Mesenchymal stem cell (in vitro differentiated cells and primary cell): ENCODE data around the gene RABAC1.

Experiments used
- DNase-seq: peaks from one replicate; pipeline ENCODE4 v3.0.0-alpha.2; 2013
- H2AFZ ChIP-seq: one replicate; pipeline ENCODE4 v1.6.1; 2013; ENCODE audit warnings: low read depth, mild to moderate bottlenecking, control low read depth, inconsistent platforms, low read length, moderate library complexity
- H2AK5ac ChIP-seq: 2 replicates; pipeline ENCODE4 v1.6.1; 2013; ENCODE audit warnings: low read length, moderate library complexity, mild to moderate bottlenecking, inconsistent platforms; ENCODE audit not compliant: severe bottlenecking
- H2BK120ac ChIP-seq: one replicate; pipeline ENCODE4 v1.6.1; 2013; ENCODE audit warnings: low read depth, mild to moderate bottlenecking, inconsistent platforms, low read length, moderate library complexity
- H2BK12ac ChIP-seq, 2 experiments: one replicate each; pipeline ENCODE4 v1.6.1; 2013; ENCODE audit warnings: inconsistent platforms in 2 of 2, low read length in 2 of 2, mild to moderate bottlenecking in 2 of 2, moderate library complexity in 2 of 2, control low read depth in 1 of 2
- H2BK15ac ChIP-seq: one replicate; pipeline ENCODE4 v1.6.1; 2013; ENCODE audit warnings: mild to moderate bottlenecking, low read depth, inconsistent platforms; ENCODE audit not compliant: poor library complexity, severe bottlenecking
- H2BK5ac ChIP-seq: 2 replicates; pipeline ENCODE4 v1.6.1; 2013; ENCODE audit warnings: low read depth, mild to moderate bottlenecking, low read length, control low read depth, inconsistent platforms; ENCODE audit not compliant: poor library complexity, severe bottlenecking
- H3K14ac ChIP-seq, 2 experiments: one replicate each; pipeline ENCODE4 v1.6.1; 2013; ENCODE audit warnings: inconsistent platforms in 2 of 2, low read length in 2 of 2, control low read depth in 1 of 2, mild to moderate bottlenecking in 1 of 2, moderate library complexity in 1 of 2
- H3K18ac ChIP-seq, 2 experiments: one replicate each; pipeline ENCODE4 v1.6.1; 2013; ENCODE audit warnings: inconsistent platforms in 2 of 2, low read length in 2 of 2, control low read depth in 1 of 2, low read depth in 1 of 2, mild to moderate bottlenecking in 1 of 2
- H3K23ac ChIP-seq, 2 experiments: one replicate each; pipeline ENCODE4 v1.6.1; 2013; ENCODE audit warnings: inconsistent platforms in 2 of 2, low read length in 2 of 2, mild to moderate bottlenecking in 2 of 2, moderate library complexity in 2 of 2, control low read depth in 1 of 2
- H3K27ac ChIP-seq: 2 replicates; pipeline ENCODE4 v1.5.1; 2013; ENCODE audit warnings: mild to moderate bottlenecking, moderate library complexity, low read length, control low read depth, inconsistent platforms; ENCODE audit not compliant: poor library complexity, severe bottlenecking
- H3K27me3 ChIP-seq, 2 experiments: 2 replicates each; pipeline versions ENCODE4 v1.6.1 to v1.7.0; 2013; ENCODE audit warnings: low read length in 2 of 2, mild to moderate bottlenecking in 2 of 2, moderate library complexity in 2 of 2, control low read depth in 1 of 2, inconsistent platforms in 1 of 2; ENCODE audit not compliant: control insufficient read depth in 1 of 2, insufficient read depth in 1 of 2
- H3K36me3 ChIP-seq, 2 experiments: 2 replicates each; pipeline versions ENCODE4 v1.6.1 to v1.7.0; 2013; ENCODE audit warnings: low read length in 2 of 2, control low read depth in 1 of 2, inconsistent platforms in 1 of 2, low read depth in 1 of 2, mild to moderate bottlenecking in 1 of 2; ENCODE audit not compliant: insufficient read depth in 2 of 2, control insufficient read depth in 1 of 2
- H3K4ac ChIP-seq, 2 experiments: one replicate each; pipeline ENCODE4 v1.6.1; 2013; ENCODE audit warnings: inconsistent platforms in 2 of 2, low read length in 2 of 2, mild to moderate bottlenecking in 2 of 2, moderate library complexity in 2 of 2, control low read depth in 1 of 2, low read depth in 1 of 2
- H3K4me1 ChIP-seq: 2 replicates; pipeline ENCODE4 v1.6.1; 2013; ENCODE audit warnings: low read depth, low read length, control low read depth; ENCODE audit not compliant: control insufficient read depth, insufficient read depth
- H3K4me2 ChIP-seq: 2 replicates; pipeline ENCODE4 v1.6.1; 2013; ENCODE audit warnings: low read length, mild to moderate bottlenecking, inconsistent platforms; ENCODE audit not compliant: poor library complexity, severe bottlenecking
- H3K4me3 ChIP-seq, 2 experiments: 2 replicates each; pipeline versions ENCODE4 v1.5.1 to v1.7.0; 2013; ENCODE audit warnings: low read length in 2 of 2, mild to moderate bottlenecking in 2 of 2, control low read depth in 1 of 2, low read depth in 1 of 2; ENCODE audit not compliant: insufficient read depth in 1 of 2
- H3K79me1 ChIP-seq: replicated peaks from 2 replicates; pipeline ENCODE4 v1.6.1; 2013; ENCODE audit warnings: mild to moderate bottlenecking, control low read depth, low read length, inconsistent platforms; ENCODE audit not compliant: poor library complexity, severe bottlenecking
- H3K9ac ChIP-seq: 2 replicates; pipeline ENCODE4 v1.7.0; 2013; ENCODE audit warnings: mild to moderate bottlenecking, low read length, moderate library complexity
- H3K9me3 ChIP-seq: 2 replicates; pipeline ENCODE4 v1.7.0; 2013; ENCODE audit warnings: mild to moderate bottlenecking, low read length; ENCODE audit not compliant: control insufficient read depth
- H4K8ac ChIP-seq: one replicate; pipeline ENCODE4 v1.6.1; 2013; ENCODE audit warnings: inconsistent platforms, mild to moderate bottlenecking, low read length, moderate library complexity
- H4K91ac ChIP-seq: one replicate; pipeline ENCODE4 v1.6.1; 2013; ENCODE audit warnings: mild to moderate bottlenecking, low read length, inconsistent platforms
- WGBS: methylation state at CpG from one replicate; pipeline ENCODE4 v1.1.7; 2013; ENCODE audit warnings: mixed read lengths; 5-methylcytosine and 5-hydroxymethylcytosine counted together

Gene RABAC1

GRCh38 chr19:41910240-41910991 lies 48.7 kb downstream of the RABAC1 start:
- Histone ChIP-seq H3K4ac (no peak overlapping the region), H4K91ac (no peak overlapping the region), H3K23ac (no peak overlapping the region), H3K9me3 (no peaks in the 10 kb centered on the region), H3K36me3 (peaks cover 17 to 34% of the 10 kb centered on the region in 2 experiments), H4K8ac (no peak overlapping the region), H3K27ac (no peak overlapping the region), H3K79me1 (no peaks in the 10 kb centered on the region), H3K4me2 (no peak overlapping the region), H2AFZ (no peak overlapping the region), H3K9ac (no peak overlapping the region), H3K4me1 (peaks cover 23% of the 10 kb centered on the region), H2BK15ac (no peak overlapping the region), H3K27me3 (peaks cover 47 to 54% of the 10 kb centered on the region in 2 experiments), H2AK5ac (no peak overlapping the region), H2BK5ac (no peak overlapping the region), H3K18ac (no peak overlapping the region), H3K4me3 (no peak overlapping the region), H2BK12ac (no peak overlapping the region), H3K14ac (no peak overlapping the region), H2BK120ac (no peak overlapping the region)
- no peak for DNase-seq
- WGBS = 82% methylated on average over 12 of the region's 12 CpGs

- WGBS = 81% methylated on average over 13 of the region's 13 CpGs
- no peak overlapping the region for H2BK5ac ChIP-seq
- peaks cover 43 to 49% of the 10 kb centered on the region in 2 experiments for H3K27me3 ChIP-seq
Measured at GRCh38 chr19:41909706-41910105, 49.4 kb downstream of the RABAC1 start.

DNA sequence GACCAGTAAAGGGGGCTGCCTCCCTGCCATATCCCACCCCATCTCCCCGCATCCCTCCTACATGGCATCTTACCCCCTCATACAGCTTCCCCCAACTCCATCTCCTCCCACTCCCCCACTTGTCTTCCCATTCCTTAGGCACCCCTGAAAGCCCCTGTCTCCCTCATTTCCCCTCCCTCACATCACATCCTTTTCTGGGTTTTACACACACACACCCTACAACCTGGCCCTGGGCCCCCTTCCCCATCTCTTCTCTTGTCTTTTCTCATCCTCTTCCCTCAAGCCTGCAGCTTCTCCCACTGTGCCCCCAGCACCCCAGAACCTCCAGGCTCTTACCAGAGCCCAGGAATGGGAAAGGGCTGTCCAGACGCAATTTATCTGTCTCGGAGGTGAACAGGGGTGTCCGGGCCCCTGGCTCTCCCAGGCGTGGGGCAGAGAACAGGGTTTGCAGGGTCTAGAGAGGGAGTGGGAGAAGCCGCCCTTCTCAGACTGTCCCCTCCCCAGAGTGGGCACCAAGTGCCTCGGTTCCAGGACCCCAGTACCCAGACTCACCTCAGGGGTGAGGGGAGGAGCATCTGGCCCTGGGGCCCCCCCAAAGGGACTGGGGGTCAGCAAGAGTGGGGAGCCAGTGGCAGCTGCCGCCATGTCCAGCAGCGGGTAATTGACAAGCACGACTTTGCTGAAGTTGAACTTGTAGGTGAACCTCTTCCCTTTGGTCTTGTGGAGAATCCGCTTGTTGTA lies 50.2 kb downstream of the RABAC1 start:
- Histone ChIP-seq H2BK15ac (no peak overlapping the region), H2BK120ac (no peak overlapping the region), H2AK5ac (no peak overlapping the region), H3K4me2 (no peak overlapping the region), H3K27ac (no peak overlapping the region), H3K27me3 (peaks cover 37 to 41% of the 10 kb centered on the region in 2 experiments), H3K14ac (no peak overlapping the region), H2AFZ (no peak overlapping the region), H3K79me1 (no peaks in the 10 kb centered on the region), H4K8ac (no peak overlapping the region), H3K4me1 (peaks cover 22% of the 10 kb centered on the region), H3K4ac (no peak overlapping the region), H4K91ac (no peak overlapping the region), H2BK5ac (no peak overlapping the region), H3K4me3 (no peak overlapping the region), H2BK12ac (no peak overlapping the region), H3K18ac (no peak overlapping the region), H3K23ac (no peak overlapping the region), H3K36me3 (peaks cover 33 to 49% of the 10 kb centered on the region in 2 experiments), H3K9me3 (no peaks in the 10 kb centered on the region), H3K9ac (no peak overlapping the region)
- WGBS = 94% methylated on average over 11 of the region's 11 CpGs
- DNase-seq = no peak

More at GRCh38 chr19:41909706-41910105, 49.4 kb downstream of the RABAC1 start:
- no peak overlapping the region for H3K27ac ChIP-seq
- H3K4ac ChIP-seq = no peak overlapping the region
- no peak overlapping the region for H2AK5ac ChIP-seq
- H2BK12ac ChIP-seq = no peak overlapping the region
- H4K8ac ChIP-seq = no peak overlapping the region
- H2AFZ ChIP-seq = no peak overlapping the region
- no peak overlapping the region for H3K14ac ChIP-seq
- no peak overlapping the region for H3K4me2 ChIP-seq
- H2BK15ac ChIP-seq = no peak overlapping the region
- no peak overlapping the region for H3K4me3 ChIP-seq
- H3K9me3 ChIP-seq = no peaks in the 10 kb centered on the region
- H3K18ac ChIP-seq = no peak overlapping the region
- no peak overlapping the region for H4K91ac ChIP-seq
- no peak overlapping the region for H3K23ac ChIP-seq
- peaks cover 22% of the 10 kb centered on the region for H3K4me1 ChIP-seq
- H3K36me3 ChIP-seq = peaks cover 24 to 41% of the 10 kb centered on the region in 2 experiments
- no peak overlapping the region for H3K9ac ChIP-seq
- DNase-seq = no peak
- H2BK120ac ChIP-seq = no peak overlapping the region
- no peaks in the 10 kb centered on the region for H3K79me1 ChIP-seq

DNA sequence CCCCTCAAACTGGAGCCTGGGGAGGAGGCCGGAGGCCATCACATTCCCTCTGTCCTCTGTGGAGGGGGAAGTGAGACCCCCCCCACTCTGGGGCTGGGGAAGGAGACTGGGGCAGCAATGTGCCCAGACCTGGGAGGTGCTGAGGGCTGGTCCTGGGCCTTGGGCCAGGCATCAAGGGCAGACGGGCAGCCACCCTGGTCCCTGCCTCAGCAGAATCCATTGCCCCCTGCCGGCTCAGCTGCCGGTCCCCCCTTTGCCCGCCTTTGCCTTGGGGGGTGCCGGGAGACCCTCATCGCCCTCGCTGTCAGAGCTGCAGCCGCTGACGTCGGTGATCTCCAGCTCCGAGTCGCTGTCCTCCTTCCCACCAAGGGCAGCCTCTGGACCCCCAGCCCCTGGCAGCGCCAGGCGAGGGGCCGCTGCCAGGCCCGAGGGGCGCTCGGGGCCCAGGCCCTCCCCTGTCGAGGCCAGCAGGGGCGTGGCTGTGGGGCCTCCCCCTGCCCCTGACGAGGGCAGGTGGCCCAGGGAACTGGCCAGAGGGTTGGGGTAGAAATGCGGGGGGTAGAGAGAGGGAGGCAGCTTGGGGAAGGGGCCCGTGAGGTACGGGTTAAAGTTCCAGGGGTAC lies 51.0 kb downstream of the RABAC1 start:
- H3K4me2 ChIP-seq = no peak overlapping the region
- 92% methylated on average over 24 of the region's 25 CpGs for WGBS
- H3K27me3 ChIP-seq = peaks cover 29 to 34% of the 10 kb centered on the region in 2 experiments
- DNase-seq = no peak
- H2AK5ac ChIP-seq = no peak overlapping the region
- H3K23ac ChIP-seq = no peak overlapping the region
- H3K79me1 ChIP-seq = peaks cover 2% of the 10 kb centered on the region
- no peaks in the 10 kb centered on the region for H3K9me3 ChIP-seq
- H2BK120ac ChIP-seq = no peak overlapping the region
- H3K18ac ChIP-seq = no peak overlapping the region
- H3K36me3 ChIP-seq = peaks cover 41 to 57% of the 10 kb centered on the region in 2 experiments
- no peak overlapping the region for H3K9ac ChIP-seq
- no peak overlapping the region for H3K14ac ChIP-seq
- H2BK5ac ChIP-seq = no peak overlapping the region
- no peak overlapping the region for H2AFZ ChIP-seq
- no peak overlapping the region for H2BK12ac ChIP-seq
- no peak overlapping the region for H3K27ac ChIP-seq
- H3K4ac ChIP-seq = no peak overlapping the region
- no peak overlapping the region for H3K4me3 ChIP-seq
- peaks cover 16% of the 10 kb centered on the region for H3K4me1 ChIP-seq
- no peak overlapping the region for H4K91ac ChIP-seq
- no peak overlapping the region for H4K8ac ChIP-seq
- no peak overlapping the region for H2BK15ac ChIP-seq
